GDM1 (cell line): ENCODE data around the gene SERINC2.
"Not testable (repeated sequence)": the region's sequence is repeated elsewhere in the genome, so short reads cannot be mapped to it uniquely, and the experiment has no call there.

Experiments
- DNase-seq: peaks from one replicate; lab custom pipeline; 2025; lab: John Stamatoyannopoulos, UW

The SERINC2 gene

GRCh38 chr1:31471452-31472313 lies 58.7 kb downstream of the SERINC2 start:
- DNase-seq: not testable (repeated sequence)

- DNase-seq: not testable (repeated sequence)
These were observed 59.3 kb downstream of the SERINC2 start for GRCh38 chr1:31472314-31472651.

- not testable (repeated sequence) for DNase-seq
These were observed 59.7 kb downstream of the SERINC2 start for GRCh38 chr1:31472673-31473072.

GRCh38 chr1:31473508-31473907 lies 60.5 kb downstream of the SERINC2 start:
- not testable (repeated sequence) for DNase-seq

- DNase-seq: not testable (repeated sequence)
These were observed 61.6 kb downstream of the SERINC2 start for GRCh38 chr1:31474567-31474966.

GRCh38 chr1:31476891-31477846 lies 64.2 kb downstream of the SERINC2 start:
- DNase-seq: no peak

GRCh38 chr1:31478167-31478566 lies 65.2 kb downstream of the SERINC2 start:
- DNase-seq: no peak

GRCh38 chr1:31479811-31480210 lies 66.8 kb downstream of the SERINC2 start:
- no peak for DNase-seq

- not testable (repeated sequence) for DNase-seq
These were observed 67.4 kb downstream of the SERINC2 start for GRCh38 chr1:31480426-31480825.

GRCh38 chr1:31482482-31483011 lies 69.5 kb downstream of the SERINC2 start:
- DNase-seq: no peak

GRCh38 chr1:31483012-31483946 lies 70.3 kb downstream of the SERINC2 start:
- DNase-seq: peak; percentile 16
